SK-N-SH (cell line): ENCODE data around the gene SLCO4A1. TPM values are rescaled to one million over a fixed set of nuclear protein-coding genes. Genes with fewer than 3 reads are reported as not detected.

Experiments
- CTCF ChIA-PET: fragments of 300-600, 350-600 bp; formaldehyde crosslinking; extraction: SDS; loops from one replicate; lab custom pipeline; 2021; lab: Yijun Ruan, JAX
- POLR2A ChIA-PET: fragments of 350-600 bp; sonication (Branson Sonifier 250); formaldehyde crosslinking; extraction: SDS; loops from one replicate; lab custom pipeline; 2020; ENCODE audit warnings: antibody characterized with exemption, inconsistent platforms; lab: Yijun Ruan, JAX
- DNase-seq: peaks from one replicate; pipeline ENCODE4 v3.0.0; 2012
- H2AFZ ChIP-seq: fragments of 200-600 bp; sonication (generic); 2 replicates; pipeline ENCODE4 v1.8.1; 2016; ENCODE audit warnings: antibody characterized with exemption, mild to moderate bottlenecking, low read depth
- H3F3A ChIP-seq: fragments of 200-600 bp; sonication (generic); replicated peaks from 2 replicates; pipeline ENCODE3; 2016; ENCODE audit warnings: antibody characterized with exemption, mild to moderate bottlenecking; ENCODE audit not compliant: insufficient read depth
- H3K27ac ChIP-seq, 2 experiments: fragments of 200-500 bp in 1 of 2; fragments of 200-600 bp in 1 of 2; sonication (Bioruptor generic) in 1 of 2; sonication (generic), shearing (Covaris generic) in 1 of 2; 2 replicates each; pipeline versions ENCODE4 v1.5.1 to v1.6.1; 2014 to 2016; ENCODE audit warnings: low read depth in 2 of 2, inconsistent platforms in 1 of 2, low read length in 1 of 2, mild to moderate bottlenecking in 1 of 2, mixed read lengths in 1 of 2
- H3K27me3 ChIP-seq: fragments of 200-600 bp; sonication (generic), shearing (Covaris generic); 2 replicates; pipeline ENCODE4 v1.6.1; 2016; ENCODE audit warnings: mixed run types; ENCODE audit not compliant: insufficient read depth
- H3K36me3 ChIP-seq, 2 experiments: fragments of 200-500 bp in 1 of 2; fragments of 200-600 bp in 1 of 2; sonication (Bioruptor generic) in 1 of 2; sonication (generic) in 1 of 2; replicated peaks in 1 of 2; 2 replicates each; pipeline versions ENCODE3 to v1.5.1; 2014 to 2016; ENCODE audit warnings: low read length in 1 of 2, mild to moderate bottlenecking in 1 of 2; ENCODE audit not compliant: insufficient read depth in 2 of 2, control insufficient read depth in 1 of 2
- H3K4me1 ChIP-seq, 2 experiments: fragments of 200-500 bp in 1 of 2; fragments of 200-600 bp in 1 of 2; sonication (Bioruptor generic) in 1 of 2; sonication (generic), shearing (Covaris generic) in 1 of 2; 2 replicates each; pipeline versions ENCODE4 v1.5.1 to v1.6.1; 2014 to 2016; ENCODE audit warnings: low read depth in 1 of 2, low read length in 1 of 2, mixed run types in 1 of 2; ENCODE audit not compliant: insufficient read depth in 2 of 2, control insufficient read depth in 1 of 2
- H3K4me2 ChIP-seq: fragments of 200-600 bp; sonication (generic), shearing (Covaris generic); 2 replicates; pipeline ENCODE4 v1.6.1; 2017; ENCODE audit warnings: mixed run types
- H3K4me3 ChIP-seq, 2 experiments: fragments of 200-500 bp in 1 of 2; fragments of 200-600 bp in 1 of 2; sonication (Bioruptor generic) in 1 of 2; sonication (generic), shearing (Covaris generic) in 1 of 2; 2 replicates each; pipeline versions ENCODE4 v1.5.1 to v1.8.1; 2014 to 2016; ENCODE audit warnings: low read depth in 2 of 2, inconsistent platforms in 1 of 2, low read length in 1 of 2, mild to moderate bottlenecking in 1 of 2, mixed read lengths in 1 of 2, moderate library complexity in 1 of 2
- H3K79me2 ChIP-seq: fragments of 200-600 bp; sonication (generic); 2 replicates; pipeline ENCODE4 v1.8.1; 2017; ENCODE audit warnings: mild to moderate bottlenecking; ENCODE audit not compliant: insufficient read depth
- H3K9ac ChIP-seq: fragments of 200-600 bp; sonication (generic); 2 replicates; pipeline ENCODE4 v1.6.1; 2017; ENCODE audit warnings: mixed run types
- H3K9me2 ChIP-seq: fragments of 200-600 bp; sonication (generic); 2 replicates; pipeline ENCODE4 v1.6.1; 2017; ENCODE audit warnings: mixed run types
- H3K9me3 ChIP-seq: fragments of 200-600 bp; sonication (generic); 2 replicates; pipeline ENCODE4 v1.6.1; 2017; ENCODE audit warnings: mixed run types, mild to moderate bottlenecking, moderate library complexity
- H4K20me1 ChIP-seq: fragments of 200-600 bp; sonication (generic); 2 replicates; pipeline ENCODE4 v1.6.1; 2017; ENCODE audit warnings: mild to moderate bottlenecking, mixed run types; ENCODE audit not compliant: insufficient read depth
- FOXJ3 ChIP-seq: sonication (generic); formaldehyde crosslinking; IDR thresholded peaks from 2 replicates; pipeline ENCODE4 v1.5.1; 2020; ENCODE audit warnings: mild to moderate bottlenecking, missing genetic modification reagents
- FOXM1 ChIP-seq: IDR thresholded peaks from 2 replicates; pipeline ENCODE4 v1.4.0; 2012; ENCODE audit warnings: low read depth, mild to moderate bottlenecking
- GABPA ChIP-seq: IDR thresholded peaks from 2 replicates; pipeline ENCODE4 v1.4.0; 2012; ENCODE audit warnings: low read depth, mild to moderate bottlenecking
- IRF3 ChIP-seq: fragments of 150-350 bp; IDR thresholded peaks from 2 replicates; pipeline ENCODE4 v1.6.1; 2016; ENCODE audit warnings: mild to moderate bottlenecking, low read depth, low read length
- JUND ChIP-seq: IDR thresholded peaks from 2 replicates; pipeline ENCODE4 v1.4.0; 2012
- MAX ChIP-seq: IDR thresholded peaks from 2 replicates; pipeline ENCODE4 v1.4.0; 2012; ENCODE audit warnings: low read depth
- MEF2A ChIP-seq: IDR thresholded peaks from 2 replicates; pipeline ENCODE4 v1.4.0; 2012; ENCODE audit warnings: low read depth, borderline replicate concordance
- MXI1 ChIP-seq: IDR thresholded peaks from 2 replicates; pipeline ENCODE4 v1.6.1; 2012; ENCODE audit warnings: mild to moderate bottlenecking, low read depth, low read length, improper control_type of control experiment
- NFIC ChIP-seq: IDR thresholded peaks from 2 replicates; pipeline ENCODE4 v1.4.0; 2012; ENCODE audit warnings: borderline replicate concordance
- NRF1 ChIP-seq: IDR thresholded peaks from 2 replicates; pipeline ENCODE4 v1.6.1; 2012; ENCODE audit warnings: low read depth, mild to moderate bottlenecking, low read length
- PBX3 ChIP-seq: IDR thresholded peaks from 2 replicates; pipeline ENCODE4; 2012
- POLR2AphosphoS5 ChIP-seq: IDR thresholded peaks from 2 replicates; pipeline ENCODE4 v1.6.1; 2012; ENCODE audit warnings: low read depth, low read length
- RAD21 ChIP-seq: IDR thresholded peaks from 2 replicates; pipeline ENCODE4 v1.6.1; 2012; ENCODE audit warnings: mild to moderate bottlenecking, low read length
- REST ChIP-seq: IDR thresholded peaks from 2 replicates; pipeline ENCODE4 v1.6.1; 2012; ENCODE audit warnings: mild to moderate bottlenecking, low read depth, low read length, moderate library complexity
- RFX5 ChIP-seq: IDR thresholded peaks from 2 replicates; pipeline ENCODE4 v1.6.1; 2012; ENCODE audit warnings: mild to moderate bottlenecking, improper control_type of control experiment, low read length
- RXRA ChIP-seq: IDR thresholded peaks from 2 replicates; pipeline ENCODE4 v1.4.0; 2012; ENCODE audit warnings: low read depth, mild to moderate bottlenecking, borderline replicate concordance
- TAF1 ChIP-seq: IDR thresholded peaks from 2 replicates; pipeline ENCODE4 v1.6.1; 2012; ENCODE audit warnings: low read depth, mild to moderate bottlenecking, low read length, moderate library complexity, borderline replicate concordance
- ZBTB33 ChIP-seq: IDR thresholded peaks from 2 replicates; pipeline ENCODE4 v1.4.0; 2012; ENCODE audit warnings: low read depth, borderline replicate concordance
- WGBS: methylation state at CpG from one replicate; pipeline ENCODE4 v1.1.6; 2017; ENCODE audit warnings: low lambda C conversion rate; 5-methylcytosine and 5-hydroxymethylcytosine counted together
- polyA plus RNA-seq, 3 experiments: library from polyadenylated mRNA; depleted of rRNA; stranded (reverse); fragments of >200 nt; gene quantifications; 2 replicates each; pipeline ENCODE4 v1.2.3, GENCODE V29; 2012

Gene SLCO4A1
- polyA plus RNA-seq, 1 of the 3 experiments (the other 2 are of a cell fraction), result 0.33 TPM

- no peak for TF ChIP-seq RXRA
These were observed 50.7 kb downstream of the SLCO4A1 start (continued) for GRCh38 chr20:62692801-62693523.

GRCh38 chr20:62693524-62693922 is 51.2 kb downstream of the SLCO4A1 start:
- no peak for DNase-seq
- Histone ChIP-seq H3K27me3 (no peaks in the 10 kb centered on the region), H4K20me1 (no peaks in the 10 kb centered on the region), H3K79me2 (no peaks in the 10 kb centered on the region), H3K4me1 (peaks cover 0 to 16% of the 10 kb centered on the region in 2 experiments; a peak in 2 of 4 replicates), H3K4me2 (no peak overlapping the region), H3K36me3 (no peaks in the 10 kb centered on the region), H3K27ac (no peak overlapping the region), H3F3A (no peaks in the 10 kb centered on the region), H3K9ac (no peak overlapping the region), H3K9me2 (no peaks in the 10 kb centered on the region), H3K9me3 (no peaks in the 10 kb centered on the region), H2AFZ (no peak overlapping the region), H3K4me3 (no peak overlapping the region)
- TF ChIP-seq PBX3 (no peak), MXI1 (no peak), POLR2AphosphoS5 (no peak), RAD21 (no peak), MAX (no peak), GABPA (no peak), FOXM1 (no peak), TAF1 (no peak), FOXJ3 (CRISPR knock-in tag) (no peak), NFIC (no peak)
- ChIA-PET POLR2A (interaction anchor here (1.1 kb wide), 1 partner anchor 19 kb away, joined by 4 read pairs; no protein-coding TSS in a partner anchor), CTCF (interaction anchor here (0.7 to 2.9 kb wide), 6 partner anchors 13 to 98 kb away, joined by 3 to 17 read pairs (median 4); no protein-coding TSS in a partner anchor)
- 54% methylated on average over 5 of the region's 10 CpGs for WGBS

- H3K4me1 ChIP-seq, result peaks cover 0 to 16% of the 10 kb centered on the region in 2 experiments; a peak in 2 of 4 replicates
- WGBS, result 74% methylated on average over 5 of the region's 10 CpGs
- no peak overlapping the region for H3K9ac ChIP-seq
- TF ChIP-seq RFX5, result no peak
- TF ChIP-seq JUND, result no peak
- TF ChIP-seq MEF2A, result no peak
- no peak for TF ChIP-seq IRF3
- no peak for TF ChIP-seq FOXM1
- TF ChIP-seq REST, result no peak
- TF ChIP-seq NRF1, result no peak
- TF ChIP-seq ZBTB33, result no peak
These were observed 51.8 kb downstream of the SLCO4A1 start for GRCh38 chr20:62694106-62694505.

More at GRCh38 chr20:62694106-62694505, 51.8 kb downstream of the SLCO4A1 start:
- Histone ChIP-seq H4K20me1 (no peaks in the 10 kb centered on the region), H3F3A (no peaks in the 10 kb centered on the region), H2AFZ (no peak overlapping the region), H3K4me2 (no peak overlapping the region), H3K27ac (no peak overlapping the region), H3K4me3 (no peak overlapping the region), H3K27me3 (no peaks in the 10 kb centered on the region), H3K36me3 (no peaks in the 10 kb centered on the region), H3K9me2 (no peaks in the 10 kb centered on the region), H3K9me3 (no peaks in the 10 kb centered on the region), H3K79me2 (no peaks in the 10 kb centered on the region)
- CTCF ChIA-PET, result interaction anchor here (0.7 to 2.9 kb wide), 8 partner anchors 12 to 97 kb away, joined by 3 to 17 read pairs (median 4); no protein-coding TSS in a partner anchor
- POLR2A ChIA-PET, result interaction anchor here (1.1 kb wide), 1 partner anchor 20 kb away, joined by 4 read pairs; no protein-coding TSS in a partner anchor
- DNase-seq, result no peak
